DND-41 (cell line): Measurements from ENCODE around the gene ZNF592.

Experiments
- ATAC-seq: fragments of 200-7000 bp; cut with Tn5 transposase; 3 replicates; pipeline ENCODE4 v1.9.1; 2021; ENCODE audit warnings: low read depth; ENCODE audit not compliant: insufficient read depth
- DNase-seq: peaks from one replicate; pipeline ENCODE4 v3.0.0-alpha.2; 2020
- H2AFZ ChIP-seq: 2 replicates; pipeline ENCODE4 v1.6.0; 2012; ENCODE audit warnings: low read depth, low read length
- H3K27ac ChIP-seq: 2 replicates; pipeline ENCODE4 v1.5.1; 2012; ENCODE audit warnings: low read length, inconsistent platforms
- H3K27me3 ChIP-seq: fragments of 200-600 bp; sonication (generic); 2 replicates; pipeline ENCODE4 v1.6.0; 2012; ENCODE audit warnings: low read length, mild to moderate bottlenecking, inconsistent platforms; ENCODE audit not compliant: insufficient read depth, poor library complexity
- H3K36me3 ChIP-seq: 2 replicates; pipeline ENCODE4 v1.5.1; 2012; ENCODE audit warnings: low read length, inconsistent platforms; ENCODE audit not compliant: insufficient read depth
- H3K4me1 ChIP-seq: 2 replicates; pipeline ENCODE4 v1.5.1; 2012; ENCODE audit warnings: mild to moderate bottlenecking, low read length; ENCODE audit not compliant: insufficient read depth
- H3K4me2 ChIP-seq: 2 replicates; pipeline ENCODE4 v1.6.0; 2012; ENCODE audit warnings: mild to moderate bottlenecking, moderate library complexity, low read length, inconsistent platforms; ENCODE audit not compliant: insufficient read depth
- H3K4me3 ChIP-seq, 2 experiments: fragments of 200-600 bp in 1 of 2; shearing (Covaris generic) in 1 of 2; 2 replicates each; pipeline ENCODE4 v1.5.1; 2012 to 2016; ENCODE audit warnings: inconsistent platforms in 2 of 2, low read length in 2 of 2, mild to moderate bottlenecking in 2 of 2, low read depth in 1 of 2, moderate library complexity in 1 of 2
- H3K79me2 ChIP-seq: 2 replicates; pipeline ENCODE4 v1.6.0; 2012; ENCODE audit warnings: low read length, inconsistent platforms; ENCODE audit not compliant: insufficient read depth
- H3K9ac ChIP-seq: 2 replicates; pipeline ENCODE4 v1.6.0; 2012; ENCODE audit warnings: low read depth, mild to moderate bottlenecking, inconsistent platforms, low read length, moderate library complexity
- H3K9me3 ChIP-seq: 2 replicates; pipeline ENCODE4 v1.5.1; 2012; ENCODE audit warnings: low read length, moderate library complexity, mild to moderate bottlenecking, inconsistent platforms; ENCODE audit not compliant: insufficient read depth, severe bottlenecking
- H4K20me1 ChIP-seq: 2 replicates; pipeline ENCODE4 v1.6.0; 2012; ENCODE audit warnings: low read length; ENCODE audit not compliant: insufficient read depth
- CTCF ChIP-seq: IDR thresholded peaks from 2 replicates; pipeline ENCODE4 v1.5.1; 2012; ENCODE audit warnings: borderline replicate concordance, low read length, moderate library complexity, mild to moderate bottlenecking; ENCODE audit not compliant: poor library complexity, severe bottlenecking; ENCODE audit errors: extremely low read depth
- EZH2 ChIP-seq: IDR thresholded peaks from 3 replicates; pipeline ENCODE4 v1.6.1; 2012; ENCODE audit warnings: borderline replicate concordance, low read depth, mild to moderate bottlenecking, moderate library complexity, low read length, inconsistent platforms; ENCODE audit not compliant: severe bottlenecking

The ZNF592 gene

GRCh38 chr15:84829428-84829827, 81.0 kb downstream of the ZNF592 start:
- Histone ChIP-seq H3K27ac (no peak overlapping the region), H3K36me3 (no peaks in the 10 kb centered on the region), H3K27me3 (peaks cover 14% of the 10 kb centered on the region), H3K4me1 (no peaks in the 10 kb centered on the region), H2AFZ (no peak overlapping the region), H3K4me2 (no peak overlapping the region), H3K79me2 (no peaks in the 10 kb centered on the region), H4K20me1 (no peaks in the 10 kb centered on the region), H3K4me3 (no peak overlapping the region), H3K9me3 (no peaks in the 10 kb centered on the region), H3K9ac (no peak overlapping the region)
- no peak for DNase-seq
- ATAC-seq: no peak
- TF ChIP-seq CTCF (no peak), EZH2 (no peak)

GRCh38 chr15:84830036-84830435, 81.6 kb downstream of the ZNF592 start:
- H3K27me3 ChIP-seq: peaks cover 14% of the 10 kb centered on the region
- no peak overlapping the region for H3K4me3 ChIP-seq
- no peak overlapping the region for H3K27ac ChIP-seq
- no peaks in the 10 kb centered on the region for H3K9me3 ChIP-seq
- H3K4me1 ChIP-seq: no peaks in the 10 kb centered on the region
- H2AFZ ChIP-seq: no peak overlapping the region
- H3K79me2 ChIP-seq: no peaks in the 10 kb centered on the region
- TF ChIP-seq EZH2 (no peak), CTCF (no peak)
- H3K4me2 ChIP-seq: no peak overlapping the region
- no peaks in the 10 kb centered on the region for H4K20me1 ChIP-seq
- no peaks in the 10 kb centered on the region for H3K36me3 ChIP-seq
- ATAC-seq (no peak), DNase-seq (no peak)
- H3K9ac ChIP-seq: no peak overlapping the region

GRCh38 chr15:84831028-84831427, 82.6 kb downstream of the ZNF592 start:
- Histone ChIP-seq H3K4me2 (no peak overlapping the region), H3K4me3 (no peak overlapping the region), H3K27me3 (peaks cover 14% of the 10 kb centered on the region), H2AFZ (no peak overlapping the region), H3K27ac (no peak overlapping the region), H4K20me1 (no peaks in the 10 kb centered on the region), H3K9me3 (no peaks in the 10 kb centered on the region), H3K79me2 (no peaks in the 10 kb centered on the region), H3K36me3 (no peaks in the 10 kb centered on the region), H3K9ac (no peak overlapping the region), H3K4me1 (no peaks in the 10 kb centered on the region)
- DNase-seq (no peak), ATAC-seq (no peak)
- TF ChIP-seq EZH2: no peak
- no peak for TF ChIP-seq CTCF

- H4K20me1 ChIP-seq: no peaks in the 10 kb centered on the region
- no peaks in the 10 kb centered on the region for H3K79me2 ChIP-seq
- no peaks in the 10 kb centered on the region for H3K36me3 ChIP-seq
- ATAC-seq (no peak), DNase-seq (no peak)
- TF ChIP-seq EZH2 (no peak), CTCF (no peak)
- H3K27me3 ChIP-seq: peaks cover 14% of the 10 kb centered on the region
- H2AFZ ChIP-seq: no peak overlapping the region
- H3K4me3 ChIP-seq: no peak overlapping the region
- H3K4me2 ChIP-seq: no peak overlapping the region
- H3K27ac ChIP-seq: no peak overlapping the region
- H3K4me1 ChIP-seq: no peaks in the 10 kb centered on the region
- H3K9ac ChIP-seq: no peak overlapping the region
- H3K9me3 ChIP-seq: no peaks in the 10 kb centered on the region
These were observed 83.2 kb downstream of the ZNF592 start for GRCh38 chr15:84831613-84832012.
